ENCODE results near the gene ROGDI. TPM values are rescaled to one million over a fixed set of nuclear protein-coding genes. Genes with fewer than 3 reads are reported as not detected.

The ROGDI gene
- total and polyA plus RNA-seq, 2 donors (not counting 3 experiments of a cell fraction or from before 2014, with no cell fraction given): 12.0 to 36.9 TPM

DNA sequence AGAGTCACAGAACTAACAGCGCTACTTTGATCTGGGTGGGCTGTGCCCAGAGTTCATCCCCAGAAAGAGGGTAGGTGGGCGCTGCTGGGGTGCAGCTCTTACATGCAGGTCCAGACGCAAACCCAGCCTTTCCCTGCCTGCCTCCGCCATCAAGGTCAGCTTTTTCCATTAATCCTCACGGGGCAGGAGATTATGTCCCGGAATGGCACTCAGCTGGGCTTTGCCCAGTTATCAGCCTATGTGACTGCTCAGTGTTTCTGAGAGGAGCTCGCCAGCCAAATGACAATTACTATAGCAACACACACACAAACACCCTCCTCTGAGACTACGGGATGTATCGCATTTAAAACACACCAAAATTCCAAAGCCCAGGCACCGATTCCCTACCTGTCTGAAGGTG is 24.5 kb upstream of the ROGDI start:
- no peak for DNase-seq (ENCODE audit: low read depth, low spot score)
- H3K9ac ChIP-seq (replicated peaks; ENCODE audit: extremely low read depth, insufficient read depth, low read length): no peak overlapping the region
- no peak overlapping the region for H3K4me2 ChIP-seq (ENCODE audit: insufficient read depth, low read length)
- POLR2A ChIA-PET: no interaction called here
- H4K20me1 ChIP-seq (replicated peaks; ENCODE audit: control insufficient read depth, extremely low read depth, insufficient read depth, low read length): no peaks in the 10 kb centered on the region
- no peaks in the 10 kb centered on the region for H3K79me2 ChIP-seq (ENCODE audit: control insufficient read depth, insufficient read depth, low read length)
- intact Hi-C loops (cut with micrococcal nuclease) (no loop called here), dilution Hi-C loops (cut with MboI; ENCODE audit: extremely low pct_ligation_motif_present, low sequenced_read_pairs) (no loop called here)
- no peak overlapping the region for H3K4me3 ChIP-seq (replicated peaks in 1 of 3; ENCODE audit: insufficient read depth in 1 of 3, low read depth in 1 of 3, low read length in 3 of 3)
- H2AFZ ChIP-seq (ENCODE audit: low read depth, low read length): no peak overlapping the region
- H3K9me1 ChIP-seq (replicated peaks; ENCODE audit: control insufficient read depth, extremely low read depth, insufficient read depth, low read length): no peaks in the 10 kb centered on the region
- H3K27me3 ChIP-seq (ENCODE audit: control insufficient read depth in 2 of 2, insufficient read depth in 2 of 2, low read length in 2 of 2): no peaks in the 10 kb centered on the region
- no peaks in the 10 kb centered on the region for H3K9me3 ChIP-seq (replicated peaks; ENCODE audit: control insufficient read depth, insufficient read depth, low read length)
- no peaks in the 10 kb centered on the region for H3K4me1 ChIP-seq (ENCODE audit: control insufficient read depth, extremely low read depth, insufficient read depth, low read length)
- peaks cover 26 to 56% of the 10 kb centered on the region in 2 experiments for H3K36me3 ChIP-seq (ENCODE audit: control insufficient read depth in 2 of 2, extremely low read depth in 1 of 2, insufficient read depth in 2 of 2, low read length in 2 of 2)
- TF ChIP-seq JUN (IDR thresholded peaks at IDR 0.05; ENCODE audit: borderline replicate concordance, insufficient read depth, insufficient read length, low read depth) (no peak), GATA2 (IDR thresholded peaks at IDR 0.05; ENCODE audit: insufficient read depth, insufficient read length, low read depth, low read length) (no peak), FOS (IDR thresholded peaks at IDR 0.05; ENCODE audit: borderline replicate concordance, insufficient read depth, low read length) (no peak), EZH2 (IDR thresholded peaks at IDR 0.05; ENCODE audit: borderline replicate concordance, low read depth, low read length, severe bottlenecking) (no peak), POLR2AphosphoS5 (IDR thresholded peaks at IDR 0.05; ENCODE audit: insufficient read depth, low read depth, low read length) (no peak)
- TF ChIP-seq, protein P1, sequence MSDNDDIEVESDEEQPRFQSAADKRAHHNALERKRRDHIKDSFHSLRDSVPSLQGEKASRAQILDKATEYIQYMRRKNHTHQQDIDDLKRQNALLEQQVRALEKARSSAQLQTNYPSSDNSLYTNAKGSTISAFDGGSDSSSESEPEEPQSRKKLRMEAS (IDR thresholded peaks at IDR 0.05; ENCODE audit: insufficient read depth, insufficient read length): no peak
- FAIRE-seq: no peak
- H3K27ac ChIP-seq (ENCODE audit: insufficient read depth, low read depth, low read length): no peak overlapping the region
- CTCF ChIA-PET: interaction anchor here (0.6 to 0.9 kb wide), 2 partner anchors 12 to 37 kb away, joined by 3 read pairs; no protein-coding TSS in a partner anchor
- no TSS peak for BruUV-seq (replicated peaks)

DNA sequence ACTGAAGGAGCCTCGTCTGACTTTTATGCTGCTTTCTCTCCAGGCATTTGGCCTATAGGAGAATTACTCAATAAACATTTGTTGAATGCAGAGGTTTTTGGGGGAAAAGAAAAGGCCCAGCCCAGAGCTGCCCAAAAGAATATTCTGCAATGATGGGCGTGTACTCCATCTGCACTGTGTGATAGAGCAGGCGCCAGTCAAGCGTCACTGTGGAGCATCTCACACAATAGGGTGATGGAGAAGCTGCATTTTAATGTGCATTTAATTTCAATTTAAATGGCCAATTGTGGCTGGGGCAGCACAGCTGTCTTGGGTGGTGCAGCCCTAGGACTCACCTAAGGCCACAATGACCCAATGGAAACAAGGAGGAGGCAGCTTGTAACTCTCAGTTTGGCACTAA is 24.1 kb upstream of the ROGDI start:
- no peak overlapping the region for H3K4me2 ChIP-seq (ENCODE audit: insufficient read depth, low read length)
- CTCF ChIA-PET: interaction anchor here (0.9 kb wide), 1 partner anchor 12 kb away, joined by 3 read pairs; no protein-coding TSS in a partner anchor
- FAIRE-seq (no peak), DNase-seq (ENCODE audit: low read depth, low spot score) (no peak)
- H3K9me3 ChIP-seq (replicated peaks; ENCODE audit: control insufficient read depth, insufficient read depth, low read length): no peaks in the 10 kb centered on the region
- H3K4me1 ChIP-seq (ENCODE audit: control insufficient read depth, extremely low read depth, insufficient read depth, low read length): no peaks in the 10 kb centered on the region
- no TSS peak for BruUV-seq (replicated peaks)
- no peaks in the 10 kb centered on the region for H3K9me1 ChIP-seq (replicated peaks; ENCODE audit: control insufficient read depth, extremely low read depth, insufficient read depth, low read length)
- no peak overlapping the region for H3K4me3 ChIP-seq (replicated peaks in 1 of 3; ENCODE audit: insufficient read depth in 1 of 3, low read depth in 1 of 3, low read length in 3 of 3)
- POLR2A ChIA-PET: no interaction called here
- no peaks in the 10 kb centered on the region for H3K27me3 ChIP-seq (ENCODE audit: control insufficient read depth in 2 of 2, insufficient read depth in 2 of 2, low read length in 2 of 2)
- H3K36me3 ChIP-seq (ENCODE audit: control insufficient read depth in 2 of 2, extremely low read depth in 1 of 2, insufficient read depth in 2 of 2, low read length in 2 of 2): peaks cover 31 to 60% of the 10 kb centered on the region in 2 experiments
- H2AFZ ChIP-seq (ENCODE audit: low read depth, low read length): no peak overlapping the region
- H4K20me1 ChIP-seq (replicated peaks; ENCODE audit: control insufficient read depth, extremely low read depth, insufficient read depth, low read length): no peaks in the 10 kb centered on the region
- dilution Hi-C loops (cut with MboI; ENCODE audit: extremely low pct_ligation_motif_present, low sequenced_read_pairs): no loop called here
- H3K27ac ChIP-seq (ENCODE audit: insufficient read depth, low read depth, low read length): no peak overlapping the region
- TF ChIP-seq, protein P1 (IDR thresholded peaks at IDR 0.05; ENCODE audit: insufficient read depth, insufficient read length): no peak
- TF ChIP-seq POLR2A (IDR thresholded peaks at IDR 0.05; ENCODE audit: low read depth, low read length) (no peak), MYC (IDR thresholded peaks at IDR 0.05; ENCODE audit: low read depth, low read length) (no peak), JUN (IDR thresholded peaks at IDR 0.05; ENCODE audit: borderline replicate concordance, insufficient read depth, insufficient read length, low read depth) (no peak), EZH2 (IDR thresholded peaks at IDR 0.05; ENCODE audit: borderline replicate concordance, low read depth, low read length, severe bottlenecking) (no peak), POLR2AphosphoS5 (IDR thresholded peaks at IDR 0.05; ENCODE audit: insufficient read depth, low read depth, low read length) (no peak), FOS (IDR thresholded peaks at IDR 0.05; ENCODE audit: borderline replicate concordance, insufficient read depth, low read length) (no peak), GATA2 (IDR thresholded peaks at IDR 0.05; ENCODE audit: insufficient read depth, insufficient read length, low read depth, low read length) (no peak)
- TF ChIP-seq, protein P2, sequence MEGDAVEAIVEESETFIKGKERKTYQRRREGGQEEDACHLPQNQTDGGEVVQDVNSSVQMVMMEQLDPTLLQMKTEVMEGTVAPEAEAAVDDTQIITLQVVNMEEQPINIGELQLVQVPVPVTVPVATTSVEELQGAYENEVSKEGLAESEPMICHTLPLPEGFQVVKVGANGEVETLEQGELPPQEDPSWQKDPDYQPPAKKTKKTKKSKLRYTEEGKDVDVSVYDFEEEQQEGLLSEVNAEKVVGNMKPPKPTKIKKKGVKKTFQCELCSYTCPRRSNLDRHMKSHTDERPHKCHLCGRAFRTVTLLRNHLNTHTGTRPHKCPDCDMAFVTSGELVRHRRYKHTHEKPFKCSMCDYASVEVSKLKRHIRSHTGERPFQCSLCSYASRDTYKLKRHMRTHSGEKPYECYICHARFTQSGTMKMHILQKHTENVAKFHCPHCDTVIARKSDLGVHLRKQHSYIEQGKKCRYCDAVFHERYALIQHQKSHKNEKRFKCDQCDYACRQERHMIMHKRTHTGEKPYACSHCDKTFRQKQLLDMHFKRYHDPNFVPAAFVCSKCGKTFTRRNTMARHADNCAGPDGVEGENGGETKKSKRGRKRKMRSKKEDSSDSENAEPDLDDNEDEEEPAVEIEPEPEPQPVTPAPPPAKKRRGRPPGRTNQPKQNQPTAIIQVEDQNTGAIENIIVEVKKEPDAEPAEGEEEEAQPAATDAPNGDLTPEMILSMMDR (IDR thresholded peaks at IDR 0.05; ENCODE audit: extremely low read depth in 1 of 2, insufficient read depth in 1 of 2, low read depth in 1 of 2, low read length in 2 of 2): no peak
- H3K79me2 ChIP-seq (ENCODE audit: control insufficient read depth, insufficient read depth, low read length): no peaks in the 10 kb centered on the region
- intact Hi-C loops (cut with micrococcal nuclease): no loop called here
- no peak overlapping the region for H3K9ac ChIP-seq (replicated peaks; ENCODE audit: extremely low read depth, insufficient read depth, low read length)
